Stimulated activated CD4-positive, alpha-beta T cell treated with anti-CD3 and anti-CD28 coated beads, Interleukin-2, amount 100 ng/mL, for 48 hours (primary cell): Measurements from ENCODE around the gene NOS2.
A peak's percentile ranks its signal among the peaks of the same experiment; 100 is the strongest.
"Not testable (repeated sequence)": the region's sequence is repeated elsewhere in the genome, so short reads cannot be mapped to it uniquely, and the experiment has no call there.

Source experiments
- DNase-seq, 2 donors: peaks; one replicate each; pipeline ENCODE4 v3.0.0-alpha.2; 2020

The NOS2 gene

DNA sequence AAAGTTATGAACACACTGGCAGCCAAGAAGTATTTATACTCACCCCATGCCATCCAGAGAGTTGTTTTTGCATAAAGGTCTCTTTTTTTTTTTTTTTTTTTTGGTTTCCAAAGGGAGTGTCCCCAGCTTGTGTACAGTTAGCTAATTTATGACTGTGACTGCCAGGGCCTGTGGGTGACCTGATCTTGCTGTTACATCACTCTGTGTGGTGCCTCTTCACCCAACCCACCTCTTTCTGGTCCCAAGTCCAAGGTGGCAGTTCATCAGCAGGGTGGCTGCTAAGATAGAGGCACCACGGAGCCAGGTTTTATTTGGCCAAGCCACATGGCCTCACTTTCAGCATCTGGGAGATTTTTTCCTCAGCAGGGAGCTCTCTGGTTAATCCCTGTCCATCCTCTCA lies at the start of gene NOS2:
Gene NOS2 (minus strand): TSS at position 8 of the 400 bp plus-strand sequence. CDS start 1,720 bp downstream, outside the sequence.
- DNase-seq = no peak

DNA sequence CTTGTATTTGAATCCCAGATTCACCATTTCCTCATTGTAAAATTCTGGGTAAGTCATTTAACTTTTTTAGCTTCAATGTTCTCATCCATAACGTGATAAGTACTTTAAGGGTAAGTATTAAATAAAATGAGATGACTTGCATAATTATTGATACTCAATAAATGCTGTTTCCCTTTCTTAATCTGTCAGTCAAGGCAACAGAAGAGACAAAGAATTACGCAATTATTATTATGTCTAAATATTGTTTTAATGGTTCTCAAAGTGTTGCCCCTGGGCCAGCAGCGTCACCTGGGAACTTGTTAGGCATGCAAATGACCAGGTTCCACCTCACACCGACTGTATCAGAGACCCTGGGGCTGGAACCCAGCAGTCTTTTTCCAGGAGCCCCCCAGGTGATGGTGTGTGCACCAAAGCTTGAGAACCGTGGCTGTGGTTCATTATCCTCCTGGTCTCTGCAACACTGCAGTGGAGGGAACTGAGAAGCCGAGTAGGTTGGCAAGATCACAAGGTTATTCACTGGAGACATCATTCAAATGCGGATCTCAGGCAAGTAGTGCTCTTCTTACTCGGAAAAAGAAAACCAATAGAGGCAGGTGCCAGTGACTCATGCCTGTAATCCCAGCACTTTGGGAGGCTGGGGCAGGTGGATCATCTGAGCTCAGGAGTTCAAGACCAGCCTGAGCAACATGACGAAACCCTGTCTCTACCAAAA lies 49.3 kb upstream of the NOS2 start:
- no peak for DNase-seq

DNA sequence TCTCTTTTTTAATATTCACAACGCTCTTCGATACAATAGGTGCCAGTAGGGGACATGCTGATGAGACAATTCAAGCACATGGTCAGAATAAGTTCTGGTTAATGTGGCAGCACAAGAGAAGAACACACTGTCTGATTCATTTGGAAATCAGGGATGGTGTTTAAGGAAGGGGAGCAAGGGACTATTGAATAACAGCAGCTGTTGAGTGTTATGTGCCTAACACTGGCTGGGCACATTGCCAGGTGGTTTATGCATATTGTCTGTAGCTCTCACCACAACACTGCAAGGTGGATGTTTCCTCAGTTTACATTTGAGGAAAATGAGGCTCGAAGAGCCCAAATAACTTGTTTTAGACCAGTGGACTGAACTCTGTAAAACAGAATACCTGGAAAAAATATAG lies 48.6 kb upstream of the NOS2 start:
- DNase-seq = no peak

DNA sequence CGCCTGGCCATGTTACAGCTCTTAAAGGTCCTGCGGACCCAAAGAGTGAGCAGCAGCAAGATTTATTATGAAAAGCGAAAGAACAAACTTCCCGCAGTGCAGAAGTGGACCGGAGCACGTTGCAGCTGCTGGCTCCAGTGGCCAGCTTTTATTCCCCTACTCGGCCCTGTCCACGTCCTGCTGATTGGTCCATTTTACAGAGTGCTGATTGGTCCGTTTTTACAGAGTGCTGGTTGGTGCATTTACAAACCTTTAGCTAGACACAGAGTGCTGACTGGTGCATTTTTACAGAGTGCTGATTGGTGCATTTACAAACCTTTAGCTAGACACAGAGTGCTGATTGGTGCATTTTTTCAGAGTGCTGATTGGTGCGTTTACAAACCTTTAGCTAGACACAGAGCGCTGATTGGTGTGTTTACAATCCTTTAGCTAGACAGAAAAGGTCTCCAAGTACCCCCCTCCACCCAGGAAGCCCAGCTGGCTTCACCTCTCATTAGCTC lies 46.5 kb upstream of the NOS2 start:
- not testable (repeated sequence) for DNase-seq

GRCh38 chr17:27846042-27846655 lies 45.8 kb upstream of the NOS2 start:
- peak in 1 of 2 donors; percentile 3 for DNase-seq

GRCh38 chr17:27845264-27846041 lies 45.1 kb upstream of the NOS2 start:
- no peak for DNase-seq

GRCh38 chr17:27840688-27841087 lies 40.4 kb upstream of the NOS2 start:
- DNase-seq = no peak

DNA sequence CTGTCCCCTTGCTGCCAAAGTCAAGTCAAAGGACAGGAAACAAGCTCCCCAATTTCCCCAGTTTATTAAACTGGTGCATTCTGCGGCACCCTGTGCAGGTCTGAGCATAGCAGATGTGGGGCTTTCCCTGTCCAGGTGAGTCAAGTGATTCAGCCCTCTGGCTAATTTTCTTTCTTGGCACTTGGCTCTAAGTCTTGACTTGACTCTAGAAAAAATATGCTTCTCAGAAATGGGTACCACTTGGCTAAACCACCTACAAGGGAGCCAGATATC lies 40.0 kb upstream of the NOS2 start:
- not testable (repeated sequence) for DNase-seq

DNA sequence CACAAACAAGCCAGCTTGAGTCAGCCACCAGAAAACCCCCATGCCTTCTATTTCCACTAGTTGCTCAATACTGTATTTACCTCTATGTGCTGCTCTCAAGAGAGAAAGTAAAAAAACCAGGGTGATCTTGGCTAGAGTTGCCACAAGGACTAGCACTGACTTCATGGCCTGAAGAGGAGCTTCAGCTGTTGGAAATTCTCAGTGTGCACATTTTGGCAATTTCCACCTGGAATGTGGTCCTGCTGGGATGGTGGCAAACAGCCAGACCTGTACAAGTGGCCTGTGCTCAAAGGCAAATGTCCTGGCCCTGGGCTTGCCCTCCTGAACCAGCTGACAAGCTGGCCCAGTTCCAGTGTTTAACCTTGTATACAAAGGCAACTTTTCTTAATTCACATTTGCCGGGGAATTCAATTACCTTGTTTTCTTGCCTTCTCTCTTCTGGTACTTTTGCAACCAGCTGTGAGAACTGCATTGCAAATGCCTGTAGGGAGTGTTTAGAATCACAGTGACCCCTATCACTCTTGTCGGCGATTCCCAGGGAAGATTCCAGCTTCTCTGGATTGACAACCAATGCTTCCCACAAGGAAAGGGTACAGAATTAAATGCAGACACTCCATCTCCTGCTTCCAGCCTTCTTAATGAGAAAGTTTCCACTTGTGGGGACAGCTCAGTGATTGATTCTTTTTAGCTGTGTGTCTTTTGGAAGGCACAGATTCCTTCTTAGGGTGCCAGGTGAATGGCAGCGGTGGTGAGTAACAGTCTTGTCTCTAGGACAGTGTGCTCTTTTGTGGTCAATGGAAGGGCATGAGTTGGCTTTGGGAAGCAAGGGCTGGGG lies 39.5 kb upstream of the NOS2 start:
- DNase-seq = not testable (repeated sequence)

DNA sequence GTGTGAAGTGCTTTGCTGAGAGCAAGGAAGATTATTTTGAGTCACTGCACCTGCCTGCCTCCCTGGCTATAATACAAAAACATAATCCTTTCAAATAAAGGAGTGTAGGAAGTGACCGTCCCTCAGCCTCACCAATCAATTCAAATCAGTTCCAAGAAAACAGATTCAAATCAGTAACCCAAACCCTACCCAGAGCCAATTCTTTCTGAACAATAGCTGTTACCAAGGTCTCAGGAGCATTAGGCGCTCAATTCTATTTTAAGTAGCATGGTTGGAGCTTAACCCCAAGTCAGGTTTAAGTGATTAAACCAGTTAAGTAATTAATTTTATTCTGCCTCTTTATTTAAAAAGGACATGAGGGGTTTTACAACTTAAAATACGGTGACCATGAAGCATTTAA lies 38.3 kb upstream of the NOS2 start:
- not testable (repeated sequence) for DNase-seq

DNA sequence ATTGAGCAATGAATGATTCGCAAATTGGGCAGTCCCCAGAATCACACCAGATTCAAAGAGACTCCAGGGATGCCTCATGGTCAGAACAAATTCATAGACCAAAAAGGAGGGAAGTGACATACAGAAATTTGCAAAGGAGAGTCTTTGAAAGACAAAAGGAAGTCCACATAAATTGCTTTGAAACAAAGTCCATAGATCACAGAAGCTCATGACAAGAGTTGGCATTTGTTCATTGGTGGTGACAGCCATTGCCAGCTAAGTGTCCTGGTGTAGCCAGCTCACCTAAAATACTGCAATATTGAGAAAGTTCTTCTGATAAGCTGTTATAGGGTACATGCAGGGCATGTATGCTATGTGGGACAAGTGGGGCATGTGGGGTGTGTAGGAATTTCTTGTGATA lies 37.4 kb upstream of the NOS2 start:
- not testable (repeated sequence) for DNase-seq

GRCh38 chr17:27836651-27837050 lies 36.3 kb upstream of the NOS2 start:
- DNase-seq = no peak

- DNase-seq = no peak
Measured at GRCh38 chr17:27834571-27834970, 34.2 kb upstream of the NOS2 start.

- no peak for DNase-seq
Measured at GRCh38 chr17:27832831-27833230, 32.5 kb upstream of the NOS2 start.

- DNase-seq = not testable (repeated sequence)
Measured at GRCh38 chr17:27829888-27830287, 29.6 kb upstream of the NOS2 start.

- not testable (repeated sequence) for DNase-seq
Measured at GRCh38 chr17:27829143-27829711, 28.9 kb upstream of the NOS2 start.

DNA sequence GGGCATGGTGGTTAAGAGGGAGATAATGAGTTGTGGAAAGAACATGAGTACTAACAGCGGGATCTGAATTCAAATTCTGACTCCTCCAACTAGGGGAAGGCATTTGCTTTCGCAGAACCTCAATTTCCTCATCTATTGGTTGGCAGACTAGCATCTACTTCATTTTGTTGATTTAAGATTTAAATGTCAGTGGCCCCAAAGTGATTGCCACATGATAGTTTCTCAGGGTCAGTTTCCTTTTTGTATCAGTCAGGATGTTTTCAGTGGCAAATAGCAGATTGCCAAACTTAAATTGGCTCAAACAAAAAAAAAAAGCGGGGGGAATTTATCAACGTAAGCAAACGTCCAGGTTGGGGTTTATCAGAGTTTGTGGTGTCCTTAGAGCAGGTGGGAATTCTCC lies 25.1 kb upstream of the NOS2 start:
- no peak for DNase-seq

GRCh38 chr17:27824745-27825144 lies 24.4 kb upstream of the NOS2 start:
- DNase-seq = no peak

DNA sequence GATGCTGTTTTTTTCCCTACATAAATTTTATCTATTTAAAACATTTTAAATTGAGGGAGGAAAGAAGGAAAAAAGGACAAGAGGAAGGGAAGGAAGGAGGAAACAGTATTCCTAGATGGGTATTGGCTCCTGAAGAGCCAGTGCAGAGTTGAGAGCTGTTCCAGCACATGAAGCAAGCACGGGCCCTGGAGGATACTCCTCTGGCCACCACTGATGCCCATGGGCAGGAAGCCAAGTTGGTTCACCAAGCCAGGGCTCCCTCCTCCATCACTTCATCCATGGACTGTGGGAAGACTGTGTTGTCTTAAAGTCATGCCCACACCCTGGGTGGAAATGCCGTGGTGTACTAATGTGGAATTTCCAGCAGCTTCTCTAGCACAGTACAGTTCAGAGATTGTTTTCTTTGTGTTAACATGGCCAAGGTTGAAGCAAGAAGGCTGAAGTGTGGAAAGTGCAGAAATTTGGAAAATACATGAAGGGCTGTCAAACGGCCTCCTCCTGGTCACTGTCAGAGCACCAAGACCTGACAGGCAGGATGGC lies 23.9 kb upstream of the NOS2 start:
- no peak for DNase-seq

DNA sequence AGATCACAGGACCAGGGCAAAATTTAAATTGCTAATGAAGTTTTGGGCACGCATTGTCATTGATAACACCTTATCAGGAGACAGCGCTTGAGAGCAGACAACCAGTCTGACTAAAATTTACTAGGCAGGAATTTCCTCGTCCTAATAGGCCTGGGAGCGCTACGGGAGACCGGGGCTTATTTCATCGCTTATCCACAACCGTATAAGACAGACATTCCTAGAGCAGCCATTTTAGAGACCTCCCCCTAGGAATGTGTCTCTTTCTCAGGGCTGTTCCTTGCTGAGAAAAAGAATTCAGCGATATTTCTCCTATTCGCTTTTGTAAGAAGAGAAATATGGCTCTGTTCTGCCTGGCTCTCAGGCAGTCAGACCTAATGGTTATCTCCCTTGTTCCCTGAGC lies 21.8 kb upstream of the NOS2 start:
- not testable (repeated sequence) for DNase-seq

- no peak for DNase-seq
Measured at GRCh38 chr17:27821318-27821717, 21.0 kb upstream of the NOS2 start.

- no peak for DNase-seq
Measured at GRCh38 chr17:27819145-27819544, 18.8 kb upstream of the NOS2 start.
